ENCODE results near the gene IFNG. TPM values are rescaled to one million over a fixed set of nuclear protein-coding genes. Genes with fewer than 3 reads are reported as not detected.

The IFNG gene
- total RNA-seq, 2 experiments from 2014 or later, result 2.9 to 3.2 TPM

- Histone ChIP-seq H3K9me3 (ENCODE audit: control insufficient read depth in 1 of 2, insufficient read depth in 1 of 2, low read length in 2 of 2) (no peaks in the 10 kb centered on the region), H3K27me3 (ENCODE audit: control insufficient read depth in 1 of 2, insufficient read depth in 2 of 2, low read length in 2 of 2) (no peaks in the 10 kb centered on the region), H3K36me3 (ENCODE audit: insufficient read depth, low read length) (no peaks in the 10 kb centered on the region), H3K27ac (ENCODE audit: low read depth in 1 of 2, low read length in 2 of 2) (no peak overlapping the region), H3K4me3 (ENCODE audit: low read length) (no peak overlapping the region), H3K4me1 (ENCODE audit: insufficient read depth, low read length) (peaks cover 18% of the 10 kb centered on the region)
- no peak overlapping the region for H3K4me3 Mint-ChIP-seq
- no peak for TF ChIP-seq CTCF (IDR thresholded peaks at IDR 0.05)
- intact Hi-C loops (cut with DNase I, micrococcal nuclease), result loop anchor here in 1 of 2 experiments (10.0 kb wide), 1 partner anchor 195 kb away; no protein-coding TSS in a partner anchor
- peaks cover 20% of the 10 kb centered on the region for H3K4me1 Mint-ChIP-seq (ENCODE audit: low read depth)
- POLR2A ChIA-PET, result interaction anchor here (0.7 kb wide), 1 partner anchor 8 kb away, joined by 3 read pairs; no protein-coding TSS in a partner anchor
- ATAC-seq (ENCODE audit: poor library complexity) (peak; percentile 37), DNase-seq (peak in 11 of 14 experiments; percentile 2 to 72 (median 13))
- H3K36me3 Mint-ChIP-seq (ENCODE audit: low read depth), result no peaks in the 10 kb centered on the region
- no peaks in the 10 kb centered on the region for H3K27me3 Mint-ChIP-seq
- CTCF ChIA-PET, result no interaction called here
- no peak overlapping the region for H3K27ac Mint-ChIP-seq
- peaks cover 2% of the 10 kb centered on the region for H3K9me3 Mint-ChIP-seq
Measured at GRCh38 chr12:68119724-68120211, 39.8 kb downstream of the IFNG start.

- no peak overlapping the region for H3K27ac Mint-ChIP-seq
- ChIA-PET CTCF (no interaction called here), POLR2A (interaction anchor here (0.7 kb wide), 1 partner anchor 8 kb away, joined by 3 read pairs; no protein-coding TSS in a partner anchor)
- no peaks in the 10 kb centered on the region for H3K9me3 ChIP-seq (ENCODE audit: control insufficient read depth in 1 of 2, insufficient read depth in 1 of 2, low read length in 2 of 2)
- no peak for DNase-seq
- no peak for TF ChIP-seq CTCF (IDR thresholded peaks at IDR 0.05)
- no peak overlapping the region for H3K4me3 ChIP-seq (ENCODE audit: low read length)
- intact Hi-C loops (cut with DNase I, micrococcal nuclease), result loop anchor here in 1 of 2 experiments (10.0 kb wide), 1 partner anchor 196 kb away; no protein-coding TSS in a partner anchor
- ATAC-seq (ENCODE audit: poor library complexity), result peak; percentile 37
- H3K27me3 ChIP-seq (ENCODE audit: control insufficient read depth in 1 of 2, insufficient read depth in 2 of 2, low read length in 2 of 2), result no peaks in the 10 kb centered on the region
- H3K4me3 Mint-ChIP-seq, result no peak overlapping the region
- H3K36me3 Mint-ChIP-seq (ENCODE audit: low read depth), result no peaks in the 10 kb centered on the region
- no peaks in the 10 kb centered on the region for H3K36me3 ChIP-seq (ENCODE audit: insufficient read depth, low read length)
- H3K9me3 Mint-ChIP-seq, result no peaks in the 10 kb centered on the region
- H3K27ac ChIP-seq (ENCODE audit: low read depth in 1 of 2, low read length in 2 of 2), result no peak overlapping the region
- no peaks in the 10 kb centered on the region for H3K27me3 Mint-ChIP-seq
- peaks cover 20% of the 10 kb centered on the region for H3K4me1 Mint-ChIP-seq (ENCODE audit: low read depth)
- H3K4me1 ChIP-seq (ENCODE audit: insufficient read depth, low read length), result peaks cover 18% of the 10 kb centered on the region
Measured at GRCh38 chr12:68119250-68119649, 40.3 kb downstream of the IFNG start.

- DNase-seq, result peak in 3 of 14 experiments; percentile 11 to 38 (median 15)
- CTCF ChIA-PET, result no interaction called here
- H3K27ac ChIP-seq (ENCODE audit: low read depth in 1 of 2, low read length in 2 of 2), result no peak overlapping the region
Measured at GRCh38 chr12:68118096-68118755, 41.3 kb downstream of the IFNG start.

More at GRCh38 chr12:68118096-68118755, 41.3 kb downstream of the IFNG start:
- Mint-ChIP-seq H3K4me1 (ENCODE audit: low read depth) (peaks cover 20% of the 10 kb centered on the region), H3K9me3 (no peaks in the 10 kb centered on the region), H3K27me3 (no peaks in the 10 kb centered on the region), H3K4me3 (peak overlapping the region; percentile 63), H3K27ac (peak overlapping the region; percentile 4), H3K36me3 (ENCODE audit: low read depth) (no peaks in the 10 kb centered on the region)
- peak overlapping the region; percentile 33 for H3K4me3 ChIP-seq (ENCODE audit: low read length)
- H3K9me3 ChIP-seq (ENCODE audit: control insufficient read depth in 1 of 2, insufficient read depth in 1 of 2, low read length in 2 of 2), result no peaks in the 10 kb centered on the region
- POLR2A ChIA-PET, result interaction anchor here (0.7 kb wide), 1 partner anchor 40 kb away, joined by 3 read pairs; no protein-coding TSS in a partner anchor
- no peak for TF ChIP-seq CTCF (IDR thresholded peaks at IDR 0.05)
- H3K36me3 ChIP-seq (ENCODE audit: insufficient read depth, low read length), result no peaks in the 10 kb centered on the region
- intact Hi-C loops (cut with DNase I, micrococcal nuclease), result loop anchor here in 1 of 2 experiments (10.0 kb wide), 1 partner anchor 197 kb away; no protein-coding TSS in a partner anchor
- peak; percentile 48 for ATAC-seq (ENCODE audit: poor library complexity)
- H3K27me3 ChIP-seq (ENCODE audit: control insufficient read depth in 1 of 2, insufficient read depth in 2 of 2, low read length in 2 of 2), result no peaks in the 10 kb centered on the region
- peaks cover 18% of the 10 kb centered on the region for H3K4me1 ChIP-seq (ENCODE audit: insufficient read depth, low read length)

All from CD4-positive, alpha-beta T cell (primary cell).